Endothelial cell of coronary artery (primary cell): ENCODE data around the gene ACO1. TPM values are rescaled to one million over a fixed set of nuclear protein-coding genes. Genes with fewer than 3 reads are reported as not detected.

Experiments
- total RNA-seq: library from RNA; depleted of rRNA; stranded (reverse); fragments of >200 nt; gene quantifications from 2 replicates; pipeline ENCODE4 v1.2.3, GENCODE V29; 2014

Gene ACO1
- 36.2 and 63.7 TPM in 2 replicates for total RNA-seq

GRCh38 chr9:32384364-32385151 lies at the start of gene ACO1:
Gene ACO1, plus strand, starts transcription at chr9:32384643. Its CDS starts 20,864 bp downstream, at chr9:32405507.

Other genes with a start within 250 kb of the ACO1 start
- 17.8 and 19.4 TPM in 2 replicates for gene RIGI, start 141.6 kb downstream of the ACO1 start, total RNA-seq
- gene SMIM27, start 167.7 kb downstream of the ACO1 start, total RNA-seq: 2.2 and 2.3 TPM in 2 replicates
- gene TOPORS, start 167.9 kb downstream of the ACO1 start, total RNA-seq: 31.2 and 32.9 TPM in 2 replicates
- 71.3 and 75.8 TPM in 2 replicates for gene NDUFB6, start 188.5 kb downstream of the ACO1 start, total RNA-seq